ES-I3 (cell line): ENCODE data around the gene SND1.

ENCODE experiments used
- H3K36me3 ChIP-seq: 2 replicates; pipeline ENCODE4 v1.6.1; 2013; ENCODE audit warnings: mild to moderate bottlenecking, low read length, control low read depth, moderate library complexity; ENCODE audit not compliant: insufficient read depth
- H3K4me1 ChIP-seq: 2 replicates; pipeline ENCODE4 v1.6.1; 2013; ENCODE audit warnings: mild to moderate bottlenecking, control low read depth, low read length; ENCODE audit not compliant: insufficient read depth
- H3K9ac ChIP-seq: 2 replicates; pipeline ENCODE4 v1.6.1; 2013; ENCODE audit warnings: low read depth, mild to moderate bottlenecking, low read length, moderate library complexity
- H3K9me3 ChIP-seq: 2 replicates; pipeline ENCODE4 v1.6.1; 2013; ENCODE audit warnings: mild to moderate bottlenecking, low read length, moderate library complexity; ENCODE audit not compliant: control insufficient read depth, insufficient read depth

Gene SND1

DNA sequence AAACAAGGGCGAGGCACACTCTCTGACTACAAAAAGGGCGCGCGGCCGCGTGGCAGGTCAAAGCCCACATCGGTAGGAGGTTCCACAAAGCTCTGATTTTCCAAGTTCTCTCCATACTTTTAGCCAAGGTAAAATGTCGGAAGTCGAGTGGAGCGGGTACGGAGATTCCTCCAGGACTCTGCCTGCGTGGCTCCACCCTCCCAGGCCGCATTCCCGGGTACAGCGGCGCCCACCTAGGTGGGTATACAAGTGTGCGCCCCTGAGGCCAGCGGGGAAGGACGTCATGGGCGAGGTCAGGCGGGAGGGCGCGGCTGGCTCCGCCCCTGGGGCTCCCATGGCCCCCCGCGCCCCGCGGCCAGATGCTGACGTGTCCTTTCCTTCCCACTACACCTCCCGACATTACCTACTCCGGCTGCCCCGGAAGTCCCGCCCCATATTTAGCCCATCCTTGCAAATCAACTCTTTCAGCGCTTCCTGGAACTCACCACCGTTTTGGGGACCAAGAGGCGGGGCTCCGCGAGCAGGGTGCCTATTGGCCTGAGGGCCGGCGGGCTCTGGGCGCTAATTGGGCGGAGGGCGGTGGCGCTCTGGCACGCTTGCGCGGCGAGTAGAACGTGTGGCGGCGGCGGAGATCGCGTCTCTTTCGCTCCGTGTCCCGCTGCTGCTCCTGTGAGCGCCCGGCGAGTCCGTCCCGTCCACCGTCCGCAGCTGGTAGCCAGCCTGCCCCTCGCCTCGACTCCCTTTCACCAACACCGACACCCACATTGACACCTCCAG, at the start of gene SND1:
Gene SND1 (plus strand): TSS at position 639 of the 777 bp plus-strand sequence. CDS start 180 bp downstream, outside the sequence.
- Histone ChIP-seq H3K9me3 (no peaks in the 10 kb centered on the region), H3K9ac (peak within 1 kb of the TSS; percentile 90), H3K36me3 (no peaks in the 10 kb centered on the region), H3K4me1 (peaks cover 23% of the 10 kb centered on the region)

- Histone ChIP-seq H3K9me3 (no peaks in the 10 kb centered on the region; the same call in 1 of the 2 replicates), H3K4me1 (no peaks in the 10 kb centered on the region), H3K36me3 (no peaks in the 10 kb centered on the region), H3K9ac (no peak overlapping the region)
These were observed 43.5 kb upstream of the SND1 start for GRCh38 chr7:127608446-127608845.

DNA sequence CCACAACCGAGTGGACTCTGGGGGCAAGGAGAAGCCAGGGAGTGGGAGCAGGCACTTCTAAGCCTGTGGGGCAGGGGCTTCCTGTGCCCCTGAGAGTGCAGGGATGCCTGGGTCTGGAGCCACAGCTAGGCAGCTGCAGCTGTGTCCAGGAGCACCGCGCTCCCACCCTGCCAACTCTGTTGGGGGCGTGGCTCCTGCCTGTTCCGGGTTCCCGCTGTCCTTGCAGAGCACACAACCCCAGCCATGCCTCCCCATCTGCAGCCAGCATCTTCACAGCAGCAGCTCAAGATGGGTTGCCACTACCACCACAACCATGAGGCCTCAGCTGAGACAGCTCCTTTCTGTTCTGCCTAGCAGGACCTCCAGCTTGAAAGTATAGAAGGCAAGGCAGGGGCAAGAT, 42.7 kb upstream of the SND1 start:
- Histone ChIP-seq H3K36me3 (no peaks in the 10 kb centered on the region), H3K4me1 (no peaks in the 10 kb centered on the region), H3K9ac (no peak overlapping the region), H3K9me3 (no peaks in the 10 kb centered on the region; the same call in 1 of the 2 replicates)

GRCh38 chr7:127612263-127612662, 39.7 kb upstream of the SND1 start:
- H3K9me3 ChIP-seq, result no peaks in the 10 kb centered on the region; the same call in 1 of the 2 replicates
- no peak overlapping the region for H3K9ac ChIP-seq
- 0 out of 2 replicates have a peak, but pooled peaks cover 6% of the 10 kb centered on the region for H3K4me1 ChIP-seq
- no peaks in the 10 kb centered on the region for H3K36me3 ChIP-seq

- H3K4me1 ChIP-seq, result 0 out of 2 replicates have a peak, but pooled peaks cover 6% of the 10 kb centered on the region
- H3K36me3 ChIP-seq, result no peaks in the 10 kb centered on the region
- no peaks in the 10 kb centered on the region for H3K9me3 ChIP-seq
- H3K9ac ChIP-seq, result no peak overlapping the region
These were observed 35.3 kb upstream of the SND1 start for GRCh38 chr7:127616724-127617123.

GRCh38 chr7:127618042-127618441, 34.0 kb upstream of the SND1 start, which contains the start of gene PAX4:
PAX4 (minus strand) TSS chr7:127618142; CDS start chr7:127615928, 2,214 bp downstream.
- H3K9me3 ChIP-seq, result no peaks in the 10 kb centered on the region
- H3K36me3 ChIP-seq, result no peaks in the 10 kb centered on the region
- H3K4me1 ChIP-seq, result 0 out of 2 replicates have a peak, but pooled peaks cover 6% of the 10 kb centered on the region
- no peak within 1 kb of the TSS for H3K9ac ChIP-seq

DNA sequence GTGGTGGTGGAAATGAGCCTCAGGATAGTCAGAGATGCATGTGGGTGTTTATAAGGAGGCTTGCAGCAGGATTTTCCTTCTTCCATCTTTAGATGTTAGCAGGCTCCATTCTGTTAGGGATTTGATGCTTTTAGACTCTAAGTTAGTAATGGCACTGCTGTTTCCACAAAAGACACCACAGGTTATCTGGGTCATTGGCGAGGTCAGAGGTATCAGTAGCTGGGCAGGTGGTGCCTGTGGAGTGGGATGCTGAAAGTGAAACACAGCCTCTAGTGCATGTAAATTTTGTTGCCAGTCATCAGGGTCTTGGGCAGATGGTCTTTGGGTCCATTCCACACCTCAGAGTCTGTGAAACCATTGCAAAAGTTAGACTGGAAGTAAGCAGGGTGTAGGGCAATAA, 33.2 kb upstream of the SND1 start:
- Histone ChIP-seq H3K9ac (no peak overlapping the region), H3K9me3 (no peaks in the 10 kb centered on the region), H3K4me1 (0 out of 2 replicates have a peak, but pooled peaks cover 6% of the 10 kb centered on the region), H3K36me3 (no peaks in the 10 kb centered on the region)

- H3K9me3 ChIP-seq, result no peaks in the 10 kb centered on the region
- 0 out of 2 replicates have a peak, but pooled peaks cover 6% of the 10 kb centered on the region for H3K4me1 ChIP-seq
- H3K9ac ChIP-seq, result peak overlapping the region; percentile 80
- H3K36me3 ChIP-seq, result no peaks in the 10 kb centered on the region
These were observed 32.2 kb upstream of the SND1 start for GRCh38 chr7:127619681-127620405.

DNA sequence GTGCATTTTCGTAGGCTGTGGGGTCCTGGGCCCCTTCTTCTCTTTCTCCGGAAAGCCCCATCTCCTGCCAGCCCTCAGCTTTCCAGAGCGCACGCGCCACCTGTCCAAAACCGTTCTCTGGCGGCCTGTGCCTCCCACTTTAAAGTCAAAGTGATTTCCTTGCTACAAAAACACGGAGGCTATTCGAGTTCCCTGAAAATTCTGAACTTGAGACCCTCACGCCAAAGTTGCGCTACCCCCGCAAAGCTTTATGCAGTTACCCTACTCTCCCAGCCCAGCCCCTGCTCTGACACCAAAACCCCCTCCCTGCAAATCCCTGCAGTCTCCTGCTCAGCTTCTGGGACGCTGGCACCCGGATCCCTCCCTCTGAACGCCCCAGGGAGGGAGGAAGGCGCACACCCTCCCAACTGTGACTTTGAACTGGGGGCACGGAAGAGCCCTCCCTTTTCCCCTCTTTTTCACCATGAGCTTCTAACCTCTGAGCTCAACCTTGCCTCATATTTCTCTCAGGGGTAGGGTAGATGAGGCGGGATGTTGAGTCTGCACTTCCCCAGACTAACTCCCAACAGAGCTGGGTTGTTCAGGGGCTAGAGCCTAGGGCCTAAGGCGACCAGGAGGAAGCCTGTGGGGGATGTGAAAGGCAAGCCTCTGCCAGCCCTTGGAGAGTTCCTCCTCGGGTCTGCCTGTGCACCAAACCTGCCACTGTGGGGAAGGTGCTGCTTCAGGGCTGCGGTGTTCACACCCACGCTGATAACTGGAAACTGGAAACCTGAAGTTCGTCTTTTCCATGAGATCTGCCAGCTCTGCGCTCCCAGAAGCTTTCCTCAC, 31.4 kb upstream of the SND1 start:
- peak overlapping the region; percentile 80 for H3K9ac ChIP-seq
- H3K4me1 ChIP-seq, result 0 out of 2 replicates have a peak, but pooled peaks cover 3% of the 10 kb centered on the region
- no peaks in the 10 kb centered on the region for H3K36me3 ChIP-seq
- H3K9me3 ChIP-seq, result no peaks in the 10 kb centered on the region

GRCh38 chr7:127625331-127625730, 26.7 kb upstream of the SND1 start:
- Histone ChIP-seq H3K36me3 (no peaks in the 10 kb centered on the region), H3K4me1 (peaks cover 7% of the 10 kb centered on the region), H3K9ac (no peak overlapping the region), H3K9me3 (no peaks in the 10 kb centered on the region)

GRCh38 chr7:127628445-127628844, 23.5 kb upstream of the SND1 start:
- Histone ChIP-seq H3K4me1 (peaks cover 7% of the 10 kb centered on the region), H3K9ac (no peak overlapping the region), H3K36me3 (no peaks in the 10 kb centered on the region), H3K9me3 (no peaks in the 10 kb centered on the region)

DNA sequence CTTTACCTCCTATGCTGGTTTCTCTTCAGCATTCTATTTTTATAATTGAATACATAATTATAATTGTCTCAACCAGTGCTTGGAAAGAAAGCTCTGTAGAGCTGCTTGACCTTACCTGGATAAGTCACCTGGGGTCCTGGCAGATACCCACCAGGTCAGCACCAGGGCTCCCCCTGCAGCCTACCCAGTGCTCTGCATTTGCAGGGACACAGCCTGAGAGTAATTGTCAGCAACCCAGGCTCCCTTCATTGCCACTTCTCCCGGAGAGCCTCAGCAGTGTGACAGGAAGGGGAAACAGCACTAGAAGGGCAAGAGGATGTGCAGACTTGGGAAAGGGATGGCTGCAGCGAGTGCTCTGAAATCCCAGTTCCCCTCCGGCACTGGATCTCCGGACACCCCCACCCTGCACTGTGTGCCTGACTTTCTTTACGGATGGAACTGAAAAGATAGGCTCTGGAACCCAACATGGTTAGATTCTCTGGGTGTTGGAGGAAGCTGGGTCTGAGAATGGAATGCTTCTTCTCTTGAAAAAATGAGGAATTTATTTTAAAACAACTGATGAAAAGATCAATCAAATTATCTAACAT, 22.6 kb upstream of the SND1 start:
- Histone ChIP-seq H3K9ac (peak overlapping the region; percentile 1; the same call in 1 of the 2 replicates), H3K4me1 (peaks cover 7% of the 10 kb centered on the region)

DNA sequence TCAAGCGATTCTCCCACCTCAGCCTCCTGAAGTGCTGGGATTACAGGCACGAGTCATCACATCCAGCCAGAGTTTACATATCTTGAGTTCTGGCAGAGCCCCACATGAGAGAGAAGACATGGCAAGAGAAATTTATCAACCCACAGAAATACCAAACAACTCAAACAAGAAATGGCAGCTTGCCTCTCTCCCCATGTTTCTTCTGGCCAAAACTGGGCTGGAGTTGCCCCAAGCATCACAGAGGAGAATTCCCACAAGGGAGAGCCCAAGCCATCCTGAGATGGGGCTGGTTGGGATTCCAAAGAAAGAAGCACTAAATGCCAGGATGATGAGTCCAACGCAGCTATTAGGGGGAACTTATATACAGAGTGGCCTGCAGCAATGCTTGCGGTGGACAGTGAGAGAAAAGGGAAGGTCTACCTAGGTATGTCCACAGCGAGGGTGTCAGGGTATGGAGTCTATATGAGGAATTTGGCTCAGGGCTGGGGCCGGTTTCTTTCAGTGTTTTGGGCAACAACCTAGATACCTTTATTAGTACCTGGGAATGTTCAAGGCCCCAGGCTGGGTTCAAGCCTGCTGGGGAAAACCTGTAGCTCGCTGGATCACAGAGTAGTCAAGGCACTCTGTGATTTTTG, 19.6 kb upstream of the SND1 start:
- Histone ChIP-seq H3K4me1 (peaks cover 7% of the 10 kb centered on the region), H3K9me3 (no peaks in the 10 kb centered on the region), H3K9ac (no peak overlapping the region), H3K36me3 (no peaks in the 10 kb centered on the region)

More for the DNA sequence above, 22.6 kb upstream of the SND1 start:
- no peaks in the 10 kb centered on the region for H3K36me3 ChIP-seq
- no peaks in the 10 kb centered on the region for H3K9me3 ChIP-seq
